Coronary artery (tissue), 2 donors: Measurements from ENCODE around the gene BTF3.

Source experiments
- DNase-seq: peaks from one replicate; pipeline ENCODE4 v3.0.0-alpha.2; 2017; ENCODE audit warnings: low spot score
- H3K27ac ChIP-seq, 2 donors: fragments of 200-600 bp; sonication (generic); one replicate each; pipeline ENCODE4 v1.5.1; 2016 to 2019
- H3K4me3 ChIP-seq: fragments of 200-600 bp; sonication (generic); 2 replicates; pipeline ENCODE4 v1.5.1; 2016; ENCODE audit warnings: mild to moderate bottlenecking, moderate library complexity
- CTCF ChIP-seq: fragments of 200-600 bp; sonication (generic); IDR thresholded peaks from one replicate; pipeline ENCODE4 v1.5.1; 2019; ENCODE audit warnings: antibody characterized with exemption

The BTF3 gene

GRCh38 chr5:73498057-73498992 lies at the start of gene BTF3:
BTF3 (plus strand) TSS chr5:73498442; CDS start chr5:73498668, 226 bp downstream.
- H3K4me3 ChIP-seq = peak within 1 kb of the TSS; percentile 95
- no peak for TF ChIP-seq CTCF
- peak within 1 kb of the TSS; percentile 90 to 97 for H3K27ac ChIP-seq
- DNase-seq = peak; percentile 96

GRCh38 chr5:73448463-73449136 lies 49.6 kb upstream of the BTF3 start, which contains the start of gene FOXD1:
FOXD1 (minus strand) TSS chr5:73448777; CDS start chr5:73448362, 415 bp downstream.
- TF ChIP-seq CTCF = no peak
- no peak for DNase-seq
- Histone ChIP-seq H3K27ac (no peak within 1 kb of the TSS), H3K4me3 (peak within 1 kb of the TSS; percentile 68)

- Histone ChIP-seq H3K4me3 (no peak overlapping the region), H3K27ac (no peak overlapping the region)
- DNase-seq = no peak
- TF ChIP-seq CTCF = no peak
Measured at GRCh38 chr5:73450137-73450536, 48.1 kb upstream of the BTF3 start.

- TF ChIP-seq CTCF = no peak
- H3K4me3 ChIP-seq = peak overlapping the region; percentile 45
- H3K27ac ChIP-seq = no peak overlapping the region
- DNase-seq = no peak
Measured at GRCh38 chr5:73450672-73451223, 47.5 kb upstream of the BTF3 start.

GRCh38 chr5:73451224-73452130 lies 46.8 kb upstream of the BTF3 start:
- peak; percentile 59 for TF ChIP-seq CTCF
- Histone ChIP-seq H3K4me3 (peak overlapping the region; percentile 45), H3K27ac (no peak overlapping the region)
- DNase-seq = no peak

GRCh38 chr5:73452215-73452614 lies 46.0 kb upstream of the BTF3 start:
- Histone ChIP-seq H3K4me3 (no peak overlapping the region), H3K27ac (no peak overlapping the region)
- no peak for DNase-seq
- TF ChIP-seq CTCF = no peak
